ENCODE results near the gene MEIS2. TPM values are rescaled to one million over a fixed set of nuclear protein-coding genes. Genes with fewer than 3 reads are reported as not detected.

The MEIS2 gene
- total RNA-seq, 1 experiment from 2014 or later = 29.4 TPM

GRCh38 chr15:37058316-37058985, 41.9 kb downstream of the MEIS2 start:
- peak; percentile 71 for DNase-seq (ENCODE audit: low read depth, low spot score)
- in situ Hi-C loops (cut with HindIII; ENCODE audit: low pct_unique_long_range_greater_than_20kb, low sequenced_read_pairs) = no loop called here

GRCh38 chr15:37057831-37058230, 42.5 kb downstream of the MEIS2 start:
- in situ Hi-C loops (cut with HindIII; ENCODE audit: low pct_unique_long_range_greater_than_20kb, low sequenced_read_pairs) = no loop called here
- peak; percentile 94 for DNase-seq (ENCODE audit: low read depth, low spot score)

- in situ Hi-C loops (cut with HindIII; ENCODE audit: low pct_unique_long_range_greater_than_20kb, low sequenced_read_pairs) = no loop called here
- DNase-seq (ENCODE audit: low read depth, low spot score) = peak; percentile 8
These were observed 43.1 kb downstream of the MEIS2 start for GRCh38 chr15:37057256-37057655.

- in situ Hi-C loops (cut with HindIII; ENCODE audit: low pct_unique_long_range_greater_than_20kb, low sequenced_read_pairs) = no loop called here
These were observed 43.9 kb downstream of the MEIS2 start for GRCh38 chr15:37056177-37057121.

GRCh38 chr15:37055481-37055880, 44.9 kb downstream of the MEIS2 start:
- no peak for DNase-seq (ENCODE audit: low read depth, low spot score)
- in situ Hi-C loops (cut with HindIII; ENCODE audit: low pct_unique_long_range_greater_than_20kb, low sequenced_read_pairs) = no loop called here

More at GRCh38 chr15:37056177-37057121, 43.9 kb downstream of the MEIS2 start:
- no peak for DNase-seq (ENCODE audit: low read depth, low spot score)

GRCh38 chr15:37054336-37054735, 46.0 kb downstream of the MEIS2 start:
- no peak for DNase-seq (ENCODE audit: low read depth, low spot score)
- in situ Hi-C loops (cut with HindIII; ENCODE audit: low pct_unique_long_range_greater_than_20kb, low sequenced_read_pairs) = no loop called here

GRCh38 chr15:37053166-37053565, 47.2 kb downstream of the MEIS2 start:
- in situ Hi-C loops (cut with HindIII; ENCODE audit: low pct_unique_long_range_greater_than_20kb, low sequenced_read_pairs) = no loop called here
- no peak for DNase-seq (ENCODE audit: low read depth, low spot score)

GRCh38 chr15:37050345-37050744, 50.0 kb downstream of the MEIS2 start:
- DNase-seq (ENCODE audit: low read depth, low spot score) = no peak
- in situ Hi-C loops (cut with HindIII; ENCODE audit: low pct_unique_long_range_greater_than_20kb, low sequenced_read_pairs) = no loop called here

- in situ Hi-C loops (cut with HindIII; ENCODE audit: low pct_unique_long_range_greater_than_20kb, low sequenced_read_pairs) = no loop called here
- peak; percentile 40 for DNase-seq (ENCODE audit: low read depth, low spot score)
These were observed 53.3 kb downstream of the MEIS2 start for GRCh38 chr15:37046876-37047614.

GRCh38 chr15:37045859-37046740, 54.2 kb downstream of the MEIS2 start:
- in situ Hi-C loops (cut with HindIII; ENCODE audit: low pct_unique_long_range_greater_than_20kb, low sequenced_read_pairs) = no loop called here

GRCh38 chr15:37044915-37045648, 55.3 kb downstream of the MEIS2 start:
- no peak for DNase-seq (ENCODE audit: low read depth, low spot score)
- in situ Hi-C loops (cut with HindIII; ENCODE audit: low pct_unique_long_range_greater_than_20kb, low sequenced_read_pairs) = no loop called here

More at GRCh38 chr15:37045859-37046740, 54.2 kb downstream of the MEIS2 start:
- DNase-seq (ENCODE audit: low read depth, low spot score) = no peak

GRCh38 chr15:37041836-37042235, 58.5 kb downstream of the MEIS2 start:
- in situ Hi-C loops (cut with HindIII; ENCODE audit: low pct_unique_long_range_greater_than_20kb, low sequenced_read_pairs) = no loop called here
- DNase-seq (ENCODE audit: low read depth, low spot score) = no peak

GRCh38 chr15:37041042-37041441, 59.3 kb downstream of the MEIS2 start:
- DNase-seq (ENCODE audit: low read depth, low spot score) = no peak
- in situ Hi-C loops (cut with HindIII; ENCODE audit: low pct_unique_long_range_greater_than_20kb, low sequenced_read_pairs) = no loop called here

GRCh38 chr15:37040072-37040742, 60.1 kb downstream of the MEIS2 start:
- peak; percentile 32 for DNase-seq (ENCODE audit: low read depth, low spot score)
- in situ Hi-C loops (cut with HindIII; ENCODE audit: low pct_unique_long_range_greater_than_20kb, low sequenced_read_pairs) = no loop called here

GRCh38 chr15:37038716-37039106, 61.6 kb downstream of the MEIS2 start:
- in situ Hi-C loops (cut with HindIII; ENCODE audit: low pct_unique_long_range_greater_than_20kb, low sequenced_read_pairs) = no loop called here
- DNase-seq (ENCODE audit: low read depth, low spot score) = no peak

Measured in SK-MEL-5 (cell line).